HepG2 (cell line): ENCODE data around the gene CCDC201. TPM values are rescaled to one million over a fixed set of nuclear protein-coding genes. Genes with fewer than 3 reads are reported as not detected.
A peak's percentile ranks its signal among the peaks of the same experiment; 100 is the strongest.

Experiments
- AGO1 ChIP-seq: fragments of 200-400 bp; formaldehyde crosslinking; IDR thresholded peaks from 2 replicates; pipeline ENCODE4 v1.6.1; 2017; ENCODE audit warnings: mild to moderate bottlenecking, low read depth, low read length, moderate library complexity; ENCODE audit not compliant: poor library complexity, severe bottlenecking
- ATRX ChIP-seq: sonication (generic); formaldehyde crosslinking; IDR thresholded peaks from 2 replicates; pipeline ENCODE4 v1.4.0; 2020; ENCODE audit warnings: missing genetic modification reagents, borderline replicate concordance
- FOXA3 ChIP-seq: IDR thresholded peaks from 2 replicates; pipeline ENCODE4 v1.6.1; 2016; ENCODE audit warnings: missing genetic modification reagents, missing compliant biosample characterization
- HOXA7 ChIP-seq: sonication (generic); formaldehyde crosslinking; IDR thresholded peaks from 2 replicates; pipeline ENCODE4 v1.8.1; 2022; ENCODE audit warnings: mild to moderate bottlenecking, missing genetic modification reagents, moderate library complexity
- MYC ChIP-seq: sonication (generic); formaldehyde crosslinking; IDR thresholded peaks from 2 replicates; pipeline ENCODE4 v1.9.0; 2021; ENCODE audit warnings: missing genetic modification reagents, borderline replicate concordance
- YEATS4 ChIP-seq: sonication (generic); formaldehyde crosslinking; IDR thresholded peaks from 2 replicates; pipeline ENCODE4 v1.4.0; 2020; ENCODE audit warnings: missing genetic modification reagents, borderline replicate concordance
- ZNF317 ChIP-seq: sonication (generic); formaldehyde crosslinking; IDR thresholded peaks from 2 replicates; pipeline ENCODE4 v1.5.0; 2020; ENCODE audit warnings: mild to moderate bottlenecking, missing genetic modification reagents
- ZNF432 ChIP-seq: sonication (generic); formaldehyde crosslinking; IDR thresholded peaks from 2 replicates; pipeline ENCODE4 v1.5.0; 2020; ENCODE audit warnings: missing genetic modification reagents, mild to moderate bottlenecking, borderline replicate concordance
- ZNF616 ChIP-seq: sonication (generic); formaldehyde crosslinking; IDR thresholded peaks from 2 replicates; pipeline ENCODE4 v1.5.0; 2020; ENCODE audit warnings: low read depth, mild to moderate bottlenecking, missing genetic modification reagents
- polyA plus RNA-seq, 8 experiments: library from polyadenylated mRNA; depleted of rRNA in 3 of 8; stranded (reverse) in 7 of 8; unstranded in 1 of 8; fragments of >200 nt; fragmentation: Illumina TruSeq in 4 of 8; extraction: Trizol in 4 of 8; gene quantifications; 2 replicates each; pipeline versions ENCODE4 v1.2.1 to v1.2.3, GENCODE V29; 2011 to 2016; ENCODE audit warnings: low read depth in 4 of 8, missing spikeins in 1 of 8, mixed read lengths in 1 of 8; ENCODE audit not compliant: insufficient read depth in 1 of 8
- total RNA-seq, 5 experiments: library from RNA; depleted of rRNA; stranded (reverse); fragments of >200 nt; fragmentation: Illumina TruSeq; extraction: Trizol; gene quantifications; 2 replicates each; pipeline ENCODE4 v1.2.3, GENCODE V29; 2016; ENCODE audit warnings: low read depth in 1 of 5
- TF ChIP-seq, protein P1 (sequence below): sonication (generic); formaldehyde crosslinking; IDR thresholded peaks from 2 replicates; pipeline ENCODE4 v1.5.0; 2020; ENCODE audit warnings: mild to moderate bottlenecking, missing genetic modification reagents, borderline replicate concordance
- TF ChIP-seq, protein P2 (sequence below): sonication (generic); formaldehyde crosslinking; conservative IDR thresholded peaks from 2 replicates; pipeline ENCODE4 v1.4.0; 2020; ENCODE audit warnings: mild to moderate bottlenecking, missing genetic modification reagents, moderate library complexity
- TF ChIP-seq, protein P3 (sequence below): IDR thresholded peaks from 2 replicates; pipeline ENCODE4 v1.6.1; 2012; ENCODE audit warnings: inconsistent platforms
- TF ChIP-seq, protein P4 (sequence below): sonication (generic); formaldehyde crosslinking; IDR thresholded peaks from 2 replicates; pipeline ENCODE4 v1.5.1; 2020; ENCODE audit warnings: missing genetic modification reagents, mild to moderate bottlenecking, borderline replicate concordance

The CCDC201 gene
- total and polyA plus RNA-seq, 2 of the 13 experiments (the other 11 are each of a cell fraction or from before 2014, with no cell fraction given) = 0.92 TPM; not detected in 1

DNA sequence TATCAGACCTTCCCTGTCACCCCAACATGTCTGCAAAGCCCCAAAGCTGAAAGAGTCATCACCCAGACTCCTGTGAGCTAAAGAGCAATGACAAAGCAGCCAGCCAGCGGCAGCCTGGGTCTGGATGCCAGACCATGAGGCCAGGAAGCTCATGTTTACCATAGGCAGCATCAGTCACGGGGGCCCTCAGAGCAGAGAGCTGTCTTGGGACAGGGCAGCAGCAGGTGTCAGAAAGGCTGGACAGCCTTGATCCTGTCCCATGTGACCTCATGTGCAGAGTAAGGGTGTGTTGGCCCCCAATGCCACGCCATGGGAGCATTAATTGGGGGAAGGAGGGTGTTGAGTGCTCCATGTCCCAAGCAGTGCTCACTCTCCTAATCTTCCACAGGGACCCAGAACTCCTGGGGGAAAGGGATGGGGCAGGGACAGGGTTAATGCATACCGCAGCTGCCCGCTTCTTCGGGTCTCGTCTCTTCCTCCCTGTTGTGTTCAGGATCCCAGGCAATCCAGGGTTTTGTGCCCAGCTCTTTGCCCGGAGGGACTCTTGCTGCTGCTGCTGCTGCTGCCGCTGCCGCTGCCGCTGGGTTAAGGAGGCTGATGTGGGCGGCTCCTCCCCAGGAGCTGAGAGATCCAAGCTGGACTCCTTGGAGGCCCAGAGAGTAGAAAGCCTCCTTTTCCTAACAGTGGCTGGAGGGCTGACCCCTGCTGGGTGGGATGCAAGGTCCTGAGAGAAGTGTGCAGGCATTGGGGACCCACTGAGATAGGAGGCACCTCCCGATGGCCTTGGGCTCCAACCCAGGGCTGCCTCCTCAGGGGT, 7.1 kb downstream of the CCDC201 start (continued):
- TF ChIP-seq, protein P1, sequence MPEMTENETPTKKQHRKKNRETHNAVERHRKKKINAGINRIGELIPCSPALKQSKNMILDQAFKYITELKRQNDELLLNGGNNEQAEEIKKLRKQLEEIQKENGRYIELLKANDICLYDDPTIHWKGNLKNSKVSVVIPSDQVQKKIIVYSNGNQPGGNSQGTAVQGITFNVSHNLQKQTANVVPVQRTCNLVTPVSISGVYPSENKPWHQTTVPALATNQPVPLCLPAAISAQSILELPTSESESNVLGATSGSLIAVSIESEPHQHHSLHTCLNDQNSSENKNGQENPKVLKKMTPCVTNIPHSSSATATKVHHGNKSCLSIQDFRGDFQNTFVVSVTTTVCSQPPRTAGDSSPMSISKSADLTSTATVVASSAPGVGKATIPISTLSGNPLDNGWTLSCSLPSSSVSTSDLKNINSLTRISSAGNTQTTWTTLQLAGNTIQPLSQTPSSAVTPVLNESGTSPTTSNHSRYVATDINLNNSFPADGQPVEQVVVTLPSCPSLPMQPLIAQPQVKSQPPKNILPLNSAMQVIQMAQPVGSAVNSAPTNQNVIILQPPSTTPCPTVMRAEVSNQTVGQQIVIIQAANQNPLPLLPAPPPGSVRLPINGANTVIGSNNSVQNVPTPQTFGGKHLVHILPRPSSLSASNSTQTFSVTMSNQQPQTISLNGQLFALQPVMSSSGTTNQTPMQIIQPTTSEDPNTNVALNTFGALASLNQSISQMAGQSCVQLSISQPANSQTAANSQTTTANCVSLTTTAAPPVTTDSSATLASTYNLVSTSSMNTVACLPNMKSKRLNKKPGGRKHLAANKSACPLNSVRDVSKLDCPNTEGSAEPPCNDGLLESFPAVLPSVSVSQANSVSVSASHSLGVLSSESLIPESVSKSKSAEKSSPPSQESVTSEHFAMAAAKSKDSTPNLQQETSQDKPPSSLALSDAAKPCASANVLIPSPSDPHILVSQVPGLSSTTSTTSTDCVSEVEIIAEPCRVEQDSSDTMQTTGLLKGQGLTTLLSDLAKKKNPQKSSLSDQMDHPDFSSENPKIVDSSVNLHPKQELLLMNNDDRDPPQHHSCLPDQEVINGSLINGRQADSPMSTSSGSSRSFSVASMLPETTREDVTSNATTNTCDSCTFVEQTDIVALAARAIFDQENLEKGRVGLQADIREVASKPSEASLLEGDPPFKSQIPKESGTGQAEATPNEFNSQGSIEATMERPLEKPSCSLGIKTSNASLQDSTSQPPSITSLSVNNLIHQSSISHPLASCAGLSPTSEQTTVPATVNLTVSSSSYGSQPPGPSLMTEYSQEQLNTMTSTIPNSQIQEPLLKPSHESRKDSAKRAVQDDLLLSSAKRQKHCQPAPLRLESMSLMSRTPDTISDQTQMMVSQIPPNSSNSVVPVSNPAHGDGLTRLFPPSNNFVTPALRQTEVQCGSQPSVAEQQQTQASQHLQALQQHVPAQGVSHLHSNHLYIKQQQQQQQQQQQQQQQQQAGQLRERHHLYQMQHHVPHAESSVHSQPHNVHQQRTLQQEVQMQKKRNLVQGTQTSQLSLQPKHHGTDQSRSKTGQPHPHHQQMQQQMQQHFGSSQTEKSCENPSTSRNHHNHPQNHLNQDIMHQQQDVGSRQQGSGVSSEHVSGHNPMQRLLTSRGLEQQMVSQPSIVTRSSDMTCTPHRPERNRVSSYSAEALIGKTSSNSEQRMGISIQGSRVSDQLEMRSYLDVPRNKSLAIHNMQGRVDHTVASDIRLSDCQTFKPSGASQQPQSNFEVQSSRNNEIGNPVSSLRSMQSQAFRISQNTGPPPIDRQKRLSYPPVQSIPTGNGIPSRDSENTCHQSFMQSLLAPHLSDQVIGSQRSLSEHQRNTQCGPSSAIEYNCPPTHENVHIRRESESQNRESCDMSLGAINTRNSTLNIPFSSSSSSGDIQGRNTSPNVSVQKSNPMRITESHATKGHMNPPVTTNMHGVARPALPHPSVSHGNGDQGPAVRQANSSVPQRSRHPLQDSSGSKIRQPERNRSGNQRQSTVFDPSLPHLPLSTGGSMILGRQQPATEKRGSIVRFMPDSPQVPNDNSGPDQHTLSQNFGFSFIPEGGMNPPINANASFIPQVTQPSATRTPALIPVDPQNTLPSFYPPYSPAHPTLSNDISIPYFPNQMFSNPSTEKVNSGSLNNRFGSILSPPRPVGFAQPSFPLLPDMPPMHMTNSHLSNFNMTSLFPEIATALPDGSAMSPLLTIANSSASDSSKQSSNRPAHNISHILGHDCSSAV (CRISPR knock-in tag) = no peak
- no peak for TF ChIP-seq ATRX
- TF ChIP-seq ZNF432 (CRISPR knock-in tag) = no peak
- TF ChIP-seq ZNF616 (CRISPR knock-in tag) = 0 out of 2 replicates have a peak, but pooled peaks have one; percentile 43
- 0 out of 2 replicates have a peak, but pooled peaks have one; percentile 2 for TF ChIP-seq YEATS4 (CRISPR knock-in tag)
- TF ChIP-seq, protein P2, sequence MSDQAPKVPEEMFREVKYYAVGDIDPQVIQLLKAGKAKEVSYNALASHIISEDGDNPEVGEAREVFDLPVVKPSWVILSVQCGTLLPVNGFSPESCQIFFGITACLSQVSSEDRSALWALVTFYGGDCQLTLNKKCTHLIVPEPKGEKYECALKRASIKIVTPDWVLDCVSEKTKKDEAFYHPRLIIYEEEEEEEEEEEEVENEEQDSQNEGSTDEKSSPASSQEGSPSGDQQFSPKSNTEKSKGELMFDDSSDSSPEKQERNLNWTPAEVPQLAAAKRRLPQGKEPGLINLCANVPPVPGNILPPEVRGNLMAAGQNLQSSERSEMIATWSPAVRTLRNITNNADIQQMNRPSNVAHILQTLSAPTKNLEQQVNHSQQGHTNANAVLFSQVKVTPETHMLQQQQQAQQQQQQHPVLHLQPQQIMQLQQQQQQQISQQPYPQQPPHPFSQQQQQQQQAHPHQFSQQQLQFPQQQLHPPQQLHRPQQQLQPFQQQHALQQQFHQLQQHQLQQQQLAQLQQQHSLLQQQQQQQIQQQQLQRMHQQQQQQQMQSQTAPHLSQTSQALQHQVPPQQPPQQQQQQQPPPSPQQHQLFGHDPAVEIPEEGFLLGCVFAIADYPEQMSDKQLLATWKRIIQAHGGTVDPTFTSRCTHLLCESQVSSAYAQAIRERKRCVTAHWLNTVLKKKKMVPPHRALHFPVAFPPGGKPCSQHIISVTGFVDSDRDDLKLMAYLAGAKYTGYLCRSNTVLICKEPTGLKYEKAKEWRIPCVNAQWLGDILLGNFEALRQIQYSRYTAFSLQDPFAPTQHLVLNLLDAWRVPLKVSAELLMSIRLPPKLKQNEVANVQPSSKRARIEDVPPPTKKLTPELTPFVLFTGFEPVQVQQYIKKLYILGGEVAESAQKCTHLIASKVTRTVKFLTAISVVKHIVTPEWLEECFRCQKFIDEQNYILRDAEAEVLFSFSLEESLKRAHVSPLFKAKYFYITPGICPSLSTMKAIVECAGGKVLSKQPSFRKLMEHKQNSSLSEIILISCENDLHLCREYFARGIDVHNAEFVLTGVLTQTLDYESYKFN (CRISPR knock-in tag) = peak; percentile 47
- TF ChIP-seq ZNF317 = 0 out of 2 replicates have a peak, but pooled peaks have one; percentile 20
- TF ChIP-seq, protein P3, sequence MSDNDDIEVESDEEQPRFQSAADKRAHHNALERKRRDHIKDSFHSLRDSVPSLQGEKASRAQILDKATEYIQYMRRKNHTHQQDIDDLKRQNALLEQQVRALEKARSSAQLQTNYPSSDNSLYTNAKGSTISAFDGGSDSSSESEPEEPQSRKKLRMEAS = peak; percentile 87; the same call in 1 of the 2 replicates
- peak; percentile 32; the same call in 1 of the 2 replicates for TF ChIP-seq MYC (CRISPR knock-in tag)
- TF ChIP-seq AGO1 = no peak
- peak; percentile 90 for TF ChIP-seq FOXA3 (CRISPR knock-in tag)
- TF ChIP-seq HOXA7 (CRISPR knock-in tag) = no peak
- TF ChIP-seq, protein P4, sequence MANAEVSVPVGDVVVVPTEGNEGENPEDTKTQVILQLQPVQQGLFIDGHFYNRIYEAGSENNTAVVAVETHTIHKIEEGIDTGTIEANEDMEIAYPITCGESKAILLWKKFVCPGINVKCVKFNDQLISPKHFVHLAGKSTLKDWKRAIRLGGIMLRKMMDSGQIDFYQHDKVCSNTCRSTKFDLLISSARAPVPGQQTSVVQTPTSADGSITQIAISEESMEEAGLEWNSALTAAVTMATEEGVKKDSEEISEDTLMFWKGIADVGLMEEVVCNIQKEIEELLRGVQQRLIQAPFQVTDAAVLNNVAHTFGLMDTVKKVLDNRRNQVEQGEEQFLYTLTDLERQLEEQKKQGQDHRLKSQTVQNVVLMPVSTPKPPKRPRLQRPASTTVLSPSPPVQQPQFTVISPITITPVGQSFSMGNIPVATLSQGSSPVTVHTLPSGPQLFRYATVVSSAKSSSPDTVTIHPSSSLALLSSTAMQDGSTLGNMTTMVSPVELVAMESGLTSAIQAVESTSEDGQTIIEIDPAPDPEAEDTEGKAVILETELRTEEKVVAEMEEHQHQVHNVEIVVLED (CRISPR knock-in tag) = no peak
